GM12865 (cell line): Measurements from ENCODE around the gene FUCA2.

ENCODE experiments used
- DNase-seq: peaks from one replicate; pipeline ENCODE4 v3.0.0; 2010; ENCODE audit warnings: low read depth
- H3K4me3 ChIP-seq: 2 replicates; pipeline ENCODE4 v1.5.1; 2011; ENCODE audit warnings: mild to moderate bottlenecking, low read depth, low read length, control low read depth
- TF ChIP-seq, protein P1 (sequence below): IDR thresholded peaks from 2 replicates; pipeline ENCODE4 v1.5.1; 2011; ENCODE audit warnings: low read length, control low read depth, low read depth, inconsistent platforms; ENCODE audit not compliant: insufficient read depth; ENCODE audit errors: missing control alignments

The FUCA2 gene

DNA sequence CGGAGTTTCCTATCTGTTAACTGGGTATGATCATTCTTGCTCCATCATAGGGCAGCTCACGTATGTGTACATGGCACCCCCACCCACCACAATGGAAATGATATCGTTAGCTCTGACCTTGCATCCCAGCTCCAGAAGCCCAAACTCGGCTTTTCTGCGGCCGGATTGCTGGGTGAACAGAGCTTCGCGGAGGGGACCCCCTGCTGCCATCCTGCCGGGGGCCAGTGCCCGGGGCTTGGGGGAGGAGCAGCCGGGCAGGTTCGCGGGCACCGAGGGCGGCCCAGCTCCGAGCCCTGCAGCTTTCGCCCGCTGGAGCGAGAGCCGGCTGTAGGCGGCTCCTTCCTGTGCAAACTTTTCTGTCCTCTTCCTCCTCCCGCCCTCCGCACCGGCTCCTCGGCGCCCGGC lies 24.9 kb upstream of the FUCA2 start:
- H3K4me3 ChIP-seq, result peak overlapping the region; percentile 34
- TF ChIP-seq, protein P1, sequence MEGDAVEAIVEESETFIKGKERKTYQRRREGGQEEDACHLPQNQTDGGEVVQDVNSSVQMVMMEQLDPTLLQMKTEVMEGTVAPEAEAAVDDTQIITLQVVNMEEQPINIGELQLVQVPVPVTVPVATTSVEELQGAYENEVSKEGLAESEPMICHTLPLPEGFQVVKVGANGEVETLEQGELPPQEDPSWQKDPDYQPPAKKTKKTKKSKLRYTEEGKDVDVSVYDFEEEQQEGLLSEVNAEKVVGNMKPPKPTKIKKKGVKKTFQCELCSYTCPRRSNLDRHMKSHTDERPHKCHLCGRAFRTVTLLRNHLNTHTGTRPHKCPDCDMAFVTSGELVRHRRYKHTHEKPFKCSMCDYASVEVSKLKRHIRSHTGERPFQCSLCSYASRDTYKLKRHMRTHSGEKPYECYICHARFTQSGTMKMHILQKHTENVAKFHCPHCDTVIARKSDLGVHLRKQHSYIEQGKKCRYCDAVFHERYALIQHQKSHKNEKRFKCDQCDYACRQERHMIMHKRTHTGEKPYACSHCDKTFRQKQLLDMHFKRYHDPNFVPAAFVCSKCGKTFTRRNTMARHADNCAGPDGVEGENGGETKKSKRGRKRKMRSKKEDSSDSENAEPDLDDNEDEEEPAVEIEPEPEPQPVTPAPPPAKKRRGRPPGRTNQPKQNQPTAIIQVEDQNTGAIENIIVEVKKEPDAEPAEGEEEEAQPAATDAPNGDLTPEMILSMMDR, result no peak
- peak; percentile 61 for DNase-seq

DNA sequence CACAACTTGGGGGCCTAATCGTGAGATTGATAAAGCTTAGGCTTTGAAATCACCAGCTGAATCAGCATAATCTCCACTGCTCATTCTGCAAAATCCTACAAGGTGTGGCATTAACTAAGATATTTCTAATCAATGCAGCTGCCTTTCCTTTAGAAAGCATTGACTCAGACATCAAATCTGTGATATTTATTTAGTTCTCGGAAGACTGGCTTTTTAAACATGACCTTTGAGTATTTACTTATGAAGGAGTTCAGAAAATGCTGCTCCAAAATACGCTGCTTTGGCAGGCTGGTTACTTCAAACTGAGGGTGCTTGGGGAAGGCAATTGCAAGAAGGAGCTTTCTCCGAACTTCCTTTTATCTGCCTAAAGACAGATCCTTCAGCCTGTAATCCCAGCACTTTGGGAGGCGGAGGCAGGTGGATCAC lies 23.7 kb upstream of the FUCA2 start:
- no peak overlapping the region for H3K4me3 ChIP-seq
- TF ChIP-seq, protein P1, result no peak
- no peak for DNase-seq

DNA sequence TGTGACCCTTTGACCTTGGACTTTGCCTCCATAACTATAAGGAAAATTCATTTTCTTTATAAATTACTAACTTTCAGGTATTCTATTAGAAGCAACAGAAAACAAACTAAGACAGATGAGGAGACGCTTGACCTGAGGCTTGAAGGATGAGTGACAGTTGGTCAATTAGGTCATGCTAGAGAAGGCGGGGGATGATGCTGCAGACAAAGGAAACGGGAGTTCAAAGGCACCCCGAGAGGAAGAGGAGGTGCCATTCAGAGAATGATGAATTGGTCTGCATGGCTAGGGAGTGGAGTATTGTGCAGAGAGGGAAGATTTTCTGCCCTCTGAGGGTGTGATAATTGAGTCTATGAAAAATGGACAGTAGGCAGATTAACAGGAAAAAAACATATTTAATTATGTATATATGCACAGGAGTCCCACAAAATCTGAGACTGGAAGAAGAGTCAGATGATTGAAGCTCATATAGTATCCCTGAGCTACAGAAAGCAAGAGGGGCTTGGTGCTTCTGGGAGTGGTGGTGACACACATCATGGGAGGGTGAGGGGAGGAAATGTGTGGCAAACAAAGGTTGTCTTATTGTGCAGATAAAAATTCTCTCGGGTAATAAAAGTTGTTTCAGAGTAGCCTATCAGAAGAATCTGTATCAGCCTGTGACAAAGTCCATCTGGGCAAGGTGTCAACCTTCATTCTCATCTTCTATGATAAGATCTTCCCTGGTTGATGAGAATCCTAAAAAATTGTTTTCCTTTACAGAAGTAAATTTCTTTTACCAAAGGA lies 20.4 kb upstream of the FUCA2 start:
- DNase-seq, result peak; percentile 15
- H3K4me3 ChIP-seq, result no peak overlapping the region
- TF ChIP-seq, protein P1, result no peak

DNA sequence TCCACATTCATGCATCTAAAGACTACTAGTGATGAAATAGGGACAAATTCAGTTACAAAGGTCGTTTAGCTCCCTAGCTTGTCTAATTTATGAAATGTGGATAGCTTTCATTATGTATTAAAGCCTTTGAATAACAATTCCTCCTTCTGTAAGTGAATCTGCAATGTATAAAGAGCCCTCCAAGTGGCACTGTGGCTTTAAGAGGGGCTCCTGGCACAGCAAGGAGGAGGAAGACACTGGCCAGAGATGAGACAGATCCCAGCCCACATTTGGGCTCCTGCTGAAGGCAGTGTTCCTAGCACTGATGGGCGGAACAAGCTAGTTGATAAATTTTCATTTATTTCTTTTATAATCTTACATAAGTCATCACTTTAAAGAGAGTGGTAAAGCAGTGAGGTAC lies 17.6 kb upstream of the FUCA2 start:
- peak; percentile 17 for DNase-seq
- TF ChIP-seq, protein P1, result no peak
- no peak overlapping the region for H3K4me3 ChIP-seq

DNA sequence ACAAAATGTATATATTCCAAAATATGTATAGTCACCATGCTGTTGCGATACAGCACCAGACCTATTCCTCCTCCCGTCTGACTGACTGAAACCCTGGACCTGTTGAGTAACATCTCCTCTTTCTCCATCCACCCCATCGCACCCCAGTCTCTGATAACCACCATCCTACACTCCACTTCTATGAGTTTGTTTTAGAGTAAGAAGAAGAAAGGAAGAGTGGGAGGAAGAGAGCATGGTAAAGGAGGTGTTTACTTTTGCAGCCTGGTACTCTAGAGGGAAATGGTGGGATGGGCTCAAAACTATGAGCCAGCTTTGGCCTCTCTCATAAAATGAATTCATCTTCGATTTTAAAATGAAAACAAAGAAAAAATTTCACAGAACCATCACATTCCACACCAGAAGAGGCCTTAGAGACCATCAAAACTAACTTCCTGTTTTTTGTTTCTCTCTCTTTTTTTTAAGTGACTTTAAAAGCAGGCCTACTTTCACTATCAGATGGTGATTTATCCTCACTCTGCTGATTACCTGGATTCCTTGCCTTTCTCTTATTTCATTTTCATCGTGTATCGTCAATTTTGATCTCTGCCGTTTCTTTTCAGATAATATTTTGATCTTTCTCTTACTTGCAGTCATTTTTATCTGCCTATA lies 16.8 kb upstream of the FUCA2 start:
- peak; percentile 37 for DNase-seq
- TF ChIP-seq, protein P1, result no peak
- H3K4me3 ChIP-seq, result no peak overlapping the region

DNA sequence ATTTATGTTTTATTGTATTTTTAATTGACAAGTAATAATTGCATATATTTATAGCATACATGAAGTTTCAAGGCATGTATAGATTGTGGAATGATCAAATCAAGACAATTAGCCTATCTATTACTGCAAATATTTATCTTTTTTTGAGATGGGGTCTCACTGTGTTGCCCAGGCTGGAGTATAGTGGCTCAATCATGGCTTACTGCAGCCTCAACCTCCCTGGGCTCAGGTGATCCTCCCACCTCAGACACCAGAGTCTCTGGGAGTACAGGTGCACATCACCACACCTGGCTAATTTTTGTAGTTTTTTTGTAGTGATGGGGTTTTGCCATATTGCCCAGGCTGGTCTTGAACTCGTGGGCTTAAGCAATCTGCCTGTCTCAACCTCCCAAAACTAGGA lies 16.2 kb upstream of the FUCA2 start:
- DNase-seq, result no peak

More for the DNA sequence above, 16.2 kb upstream of the FUCA2 start:
- TF ChIP-seq, protein P1, result no peak
- no peak overlapping the region for H3K4me3 ChIP-seq
